Smooth muscle cell (in vitro differentiated cells): Measurements from ENCODE around the gene SH3RF3. TPM values are rescaled to one million over a fixed set of nuclear protein-coding genes. Genes with fewer than 3 reads are reported as not detected.

Experiments used
- DNase-seq: peaks from one replicate; lab custom pipeline; 2025; ENCODE audit not compliant: unreplicated experiment; lab: John Stamatoyannopoulos, UW
- H2AFZ ChIP-seq: fragments of 200-600 bp; sonication (generic); 2 replicates; pipeline ENCODE4 v1.6.0; 2016; ENCODE audit warnings: antibody characterized with exemption, low read depth, mild to moderate bottlenecking
- H3F3A ChIP-seq: fragments of 200-600 bp; sonication (generic); 2 replicates; pipeline ENCODE4 v1.6.0; 2017; ENCODE audit warnings: antibody characterized with exemption, low read depth
- H3K27ac ChIP-seq: fragments of 200-600 bp; sonication (generic); 2 replicates; pipeline ENCODE4 v1.5.1; 2016; ENCODE audit warnings: low read depth, mild to moderate bottlenecking
- H3K27me3 ChIP-seq: fragments of 200-600 bp; sonication (generic); 2 replicates; pipeline ENCODE4 v1.6.1; 2016; ENCODE audit warnings: low read depth, mild to moderate bottlenecking
- H3K36me3 ChIP-seq: fragments of 200-600 bp; sonication (generic); 2 replicates; pipeline ENCODE4 v1.5.1; 2016; ENCODE audit warnings: low read depth
- H3K4me1 ChIP-seq: fragments of 200-600 bp; sonication (generic); 2 replicates; pipeline ENCODE4 v1.5.1; 2016; ENCODE audit warnings: low read depth
- H3K4me2 ChIP-seq: fragments of 200-600 bp; sonication (generic); 2 replicates; pipeline ENCODE4 v1.6.0; 2016; ENCODE audit warnings: mild to moderate bottlenecking
- H3K4me3 ChIP-seq: fragments of 200-600 bp; sonication (generic); 2 replicates; pipeline ENCODE4 v1.5.1; 2016; ENCODE audit warnings: mild to moderate bottlenecking
- H3K79me2 ChIP-seq: fragments of 200-600 bp; sonication (generic); 2 replicates; pipeline ENCODE4 v1.6.0; 2016; ENCODE audit warnings: low read depth, mild to moderate bottlenecking
- H3K9ac ChIP-seq: fragments of 200-600 bp; sonication (generic); 2 replicates; pipeline ENCODE4 v1.6.0; 2016; ENCODE audit warnings: low read depth
- H3K9me3 ChIP-seq: fragments of 200-600 bp; sonication (generic); replicated peaks from 2 replicates; pipeline ENCODE4 v1.5.1; 2016; ENCODE audit warnings: low read depth
- H4K20me1 ChIP-seq: fragments of 200-600 bp; sonication (generic); 2 replicates; pipeline ENCODE4 v1.6.0; 2016; ENCODE audit warnings: low read depth
- WGBS: methylation state at CpG from one replicate; pipeline ENCODE4 v1.1.7; 2016; ENCODE audit warnings: low lambda C conversion rate; 5-methylcytosine and 5-hydroxymethylcytosine counted together
- polyA plus RNA-seq: library from polyadenylated mRNA; unstranded; fragments of >200 nt; fragmentation: Nextera tagmentation; extraction: Ambion mirVana; gene quantifications from 2 replicates; pipeline ENCODE4 v1.2.1, GENCODE V29; 2016
- total RNA-seq: library from RNA; depleted of rRNA; stranded (reverse); fragments of >200 nt; gene quantifications from 2 replicates; pipeline ENCODE4 v1.2.3, GENCODE V29; 2014
- TF ChIP-seq, protein P1 (sequence below): fragments of 200-600 bp; sonication (generic); IDR thresholded peaks from 2 replicates; pipeline ENCODE4 v1.5.1; 2017; ENCODE audit warnings: borderline replicate concordance, mild to moderate bottlenecking, antibody characterized with exemption; ENCODE audit not compliant: insufficient read depth, poor library complexity, severe bottlenecking

SH3RF3 gene
- total and polyA plus RNA-seq, 2 experiments from 2014 or later, result 6.6 to 11.8 TPM

DNA sequence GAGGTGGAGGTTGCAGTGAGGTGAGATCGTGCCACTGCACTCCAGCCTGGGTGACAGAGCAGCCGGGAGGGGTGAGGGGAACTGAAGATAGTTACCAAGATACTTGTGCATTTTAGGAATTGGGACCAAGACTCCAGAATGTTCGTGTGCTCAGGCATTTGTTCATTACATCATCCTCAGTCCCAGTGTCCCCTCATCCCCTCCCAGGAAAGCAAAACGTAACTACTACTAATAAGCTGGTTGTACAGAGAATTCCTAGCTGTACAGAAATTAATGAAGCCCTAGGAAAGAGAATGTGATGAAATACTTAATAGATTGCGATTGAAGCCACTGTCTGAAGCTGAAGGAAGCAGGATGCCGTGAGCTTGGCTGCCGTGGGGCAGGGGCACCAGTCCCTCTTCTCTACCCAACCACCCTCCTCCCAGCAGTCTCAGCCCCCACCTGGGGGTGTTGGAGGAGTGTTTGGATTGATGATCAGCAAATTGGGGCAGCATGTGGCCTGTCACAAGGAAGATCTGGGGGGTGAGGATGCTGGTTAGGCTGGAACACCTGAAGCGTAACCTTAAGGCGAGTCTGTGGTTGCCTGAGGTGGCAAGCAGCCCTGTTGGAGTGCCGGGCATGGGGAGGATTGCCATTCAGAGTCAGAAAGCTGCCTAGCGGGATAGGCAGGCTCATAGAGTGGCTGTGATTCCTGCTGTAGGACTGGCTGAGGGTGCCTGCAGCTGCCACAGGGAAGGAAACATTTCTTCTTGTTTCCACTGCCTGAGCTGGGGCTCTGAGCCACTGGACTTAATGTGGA is 140.9 kb downstream of the SH3RF3 start:
- WGBS, result 87% methylated on average over 11 of the region's 11 CpGs
- H3K27ac ChIP-seq, result no peak overlapping the region

DNA sequence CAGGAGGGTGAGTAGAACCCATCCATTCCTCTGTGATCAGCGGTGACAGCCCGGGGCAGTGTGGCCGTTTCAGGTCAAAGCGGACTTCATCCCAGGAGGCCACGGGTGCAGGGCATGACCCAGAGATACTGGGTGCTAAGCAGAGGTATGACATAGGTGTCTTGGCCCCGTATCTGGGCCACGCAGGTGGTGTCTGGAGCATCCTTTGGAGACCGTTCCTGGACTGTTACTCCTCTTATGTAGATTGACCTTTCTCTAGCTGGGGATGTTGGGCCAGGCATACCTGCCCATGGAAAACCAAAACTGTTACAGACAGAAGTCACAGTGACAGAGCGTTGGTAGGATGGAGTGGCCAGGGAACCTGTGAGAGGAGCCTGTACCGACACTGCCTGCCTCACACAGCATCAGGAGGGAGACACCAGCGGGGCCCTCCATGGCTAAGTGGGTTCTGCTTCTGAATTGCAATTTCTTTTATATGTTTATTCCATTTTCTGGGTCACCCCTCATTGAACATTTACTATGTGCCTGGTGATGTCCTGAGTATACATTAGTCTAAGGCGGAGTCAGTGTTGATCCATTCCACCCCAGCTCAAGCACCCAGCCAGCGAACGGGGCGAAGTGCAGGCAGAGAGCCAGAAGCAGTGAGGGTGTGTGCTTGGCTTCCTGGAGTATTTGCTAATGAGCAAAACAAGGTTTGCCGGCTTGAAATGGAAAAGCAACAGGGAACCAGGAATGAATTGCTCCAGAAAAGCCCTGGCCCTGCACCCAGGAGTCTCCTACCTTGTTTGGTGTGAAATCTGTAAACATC is 141.7 kb downstream of the SH3RF3 start:
- H4K20me1 ChIP-seq, result peaks cover 79% of the 10 kb centered on the region
- 85% methylated on average over 16 of the region's 16 CpGs for WGBS

More for the DNA sequence above, 140.9 kb downstream of the SH3RF3 start:
- Histone ChIP-seq H4K20me1 (peaks cover 80% of the 10 kb centered on the region), H3K4me1 (peaks cover 10% of the 10 kb centered on the region), H3K79me2 (peaks cover 36% of the 10 kb centered on the region), H2AFZ (no peak overlapping the region), H3K4me3 (no peak overlapping the region), H3K9me3 (no peaks in the 10 kb centered on the region), H3K4me2 (no peak overlapping the region), H3K27me3 (no peaks in the 10 kb centered on the region), H3K9ac (no peak overlapping the region), H3F3A (no peaks in the 10 kb centered on the region), H3K36me3 (no peaks in the 10 kb centered on the region)
- TF ChIP-seq, protein P1, sequence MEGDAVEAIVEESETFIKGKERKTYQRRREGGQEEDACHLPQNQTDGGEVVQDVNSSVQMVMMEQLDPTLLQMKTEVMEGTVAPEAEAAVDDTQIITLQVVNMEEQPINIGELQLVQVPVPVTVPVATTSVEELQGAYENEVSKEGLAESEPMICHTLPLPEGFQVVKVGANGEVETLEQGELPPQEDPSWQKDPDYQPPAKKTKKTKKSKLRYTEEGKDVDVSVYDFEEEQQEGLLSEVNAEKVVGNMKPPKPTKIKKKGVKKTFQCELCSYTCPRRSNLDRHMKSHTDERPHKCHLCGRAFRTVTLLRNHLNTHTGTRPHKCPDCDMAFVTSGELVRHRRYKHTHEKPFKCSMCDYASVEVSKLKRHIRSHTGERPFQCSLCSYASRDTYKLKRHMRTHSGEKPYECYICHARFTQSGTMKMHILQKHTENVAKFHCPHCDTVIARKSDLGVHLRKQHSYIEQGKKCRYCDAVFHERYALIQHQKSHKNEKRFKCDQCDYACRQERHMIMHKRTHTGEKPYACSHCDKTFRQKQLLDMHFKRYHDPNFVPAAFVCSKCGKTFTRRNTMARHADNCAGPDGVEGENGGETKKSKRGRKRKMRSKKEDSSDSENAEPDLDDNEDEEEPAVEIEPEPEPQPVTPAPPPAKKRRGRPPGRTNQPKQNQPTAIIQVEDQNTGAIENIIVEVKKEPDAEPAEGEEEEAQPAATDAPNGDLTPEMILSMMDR, result no peak
- no peak for DNase-seq

DNA sequence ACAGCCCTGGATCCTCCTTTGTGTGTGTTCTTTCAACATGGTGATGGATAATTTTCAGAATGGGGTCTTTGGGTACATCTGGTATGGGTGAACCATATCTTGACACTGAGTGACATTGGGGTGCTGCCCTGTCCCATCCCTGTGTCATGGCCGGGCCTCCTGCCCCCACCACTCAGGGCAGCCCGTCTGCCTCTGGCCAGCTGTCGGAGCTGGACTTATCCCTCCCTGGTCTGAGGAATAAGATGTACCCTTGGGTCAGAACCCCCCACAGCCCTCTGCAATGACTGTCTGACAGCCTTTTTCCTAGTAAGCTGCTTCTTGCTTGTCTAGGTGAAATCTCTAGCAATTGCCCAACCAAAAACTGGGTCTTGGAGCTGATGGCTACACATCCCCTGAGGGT is 142.9 kb downstream of the SH3RF3 start:
- DNase-seq, result no peak
- H3F3A ChIP-seq, result no peaks in the 10 kb centered on the region
- no peak overlapping the region for H2AFZ ChIP-seq
- no peak overlapping the region for H3K4me2 ChIP-seq
- TF ChIP-seq, protein P1, result no peak
- H3K4me3 ChIP-seq, result no peak overlapping the region
- H3K9me3 ChIP-seq, result no peaks in the 10 kb centered on the region
- H3K27me3 ChIP-seq, result no peaks in the 10 kb centered on the region
- H4K20me1 ChIP-seq, result peaks cover 74% of the 10 kb centered on the region
- WGBS, result 95% methylated on average over 3 of the region's 3 CpGs
- peaks cover 45% of the 10 kb centered on the region for H3K79me2 ChIP-seq
- peaks cover 7% of the 10 kb centered on the region for H3K4me1 ChIP-seq
- no peak overlapping the region for H3K27ac ChIP-seq
- H3K9ac ChIP-seq, result no peak overlapping the region
- no peaks in the 10 kb centered on the region for H3K36me3 ChIP-seq

More for the DNA sequence above, 141.7 kb downstream of the SH3RF3 start:
- no peak overlapping the region for H3K9ac ChIP-seq
- peaks cover 10% of the 10 kb centered on the region for H3K4me1 ChIP-seq
- no peak for DNase-seq
- TF ChIP-seq, protein P1, result no peak
- no peaks in the 10 kb centered on the region for H3K27me3 ChIP-seq
- no peak overlapping the region for H2AFZ ChIP-seq
- H3K27ac ChIP-seq, result no peak overlapping the region
- H3K79me2 ChIP-seq, result peaks cover 41% of the 10 kb centered on the region
- no peaks in the 10 kb centered on the region for H3F3A ChIP-seq
- no peak overlapping the region for H3K4me2 ChIP-seq
- H3K36me3 ChIP-seq, result no peaks in the 10 kb centered on the region
- no peaks in the 10 kb centered on the region for H3K9me3 ChIP-seq
- H3K4me3 ChIP-seq, result no peak overlapping the region
